WTC11 (cell line): ENCODE results near the gene RNGTT. TPM values are rescaled to one million over a fixed set of nuclear protein-coding genes. Genes with fewer than 3 reads are reported as not detected.

Source experiments
- total RNA-seq: library from RNA; stranded (reverse); gene quantifications from 3 replicates; pipeline ENCODE4 v1.2.3, GENCODE V29; 2021

The RNGTT gene
- total RNA-seq, 1 experiment from 2014 or later, result 20.4 TPM

Other genes with a start within 250 kb of the RNGTT start
- gene PNRC1, start 117.1 kb upstream of the RNGTT start, total RNA-seq, result 39.0 to 49.3 TPM (median 48.4 TPM) in 3 replicates
- 3.8 to 4.0 TPM (median 3.8 TPM) in 3 replicates for gene SRSF12, start 154.5 kb upstream of the RNGTT start, total RNA-seq
- gene PM20D2, start 182.4 kb upstream of the RNGTT start, total RNA-seq, result 4.8 to 5.1 TPM (median 4.9 TPM) in 3 replicates